ENCODE measurements around the gene SEPTIN10.

Gene SEPTIN10

DNA sequence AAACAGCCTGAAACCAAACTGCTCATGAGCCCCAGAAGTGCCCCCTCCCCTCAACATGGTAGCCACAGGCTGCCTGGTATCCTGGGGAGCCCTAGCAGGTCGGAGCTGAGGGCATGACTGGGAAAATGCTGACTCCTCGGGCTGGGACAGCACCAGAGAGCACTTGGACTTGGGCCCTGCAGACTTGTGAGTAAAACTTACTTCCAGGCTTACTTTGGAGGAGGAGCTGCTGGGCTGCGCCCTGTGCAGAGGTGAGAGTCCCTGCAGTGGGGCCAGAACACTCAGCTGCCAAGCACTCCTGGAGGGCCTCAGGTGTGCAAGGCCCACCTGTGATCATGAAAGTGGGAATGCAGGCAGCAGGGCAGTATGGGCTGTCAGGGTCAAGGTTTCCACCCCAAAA is 119.4 kb downstream of the SEPTIN10 start:
- DNase-seq, result no peak

DNA sequence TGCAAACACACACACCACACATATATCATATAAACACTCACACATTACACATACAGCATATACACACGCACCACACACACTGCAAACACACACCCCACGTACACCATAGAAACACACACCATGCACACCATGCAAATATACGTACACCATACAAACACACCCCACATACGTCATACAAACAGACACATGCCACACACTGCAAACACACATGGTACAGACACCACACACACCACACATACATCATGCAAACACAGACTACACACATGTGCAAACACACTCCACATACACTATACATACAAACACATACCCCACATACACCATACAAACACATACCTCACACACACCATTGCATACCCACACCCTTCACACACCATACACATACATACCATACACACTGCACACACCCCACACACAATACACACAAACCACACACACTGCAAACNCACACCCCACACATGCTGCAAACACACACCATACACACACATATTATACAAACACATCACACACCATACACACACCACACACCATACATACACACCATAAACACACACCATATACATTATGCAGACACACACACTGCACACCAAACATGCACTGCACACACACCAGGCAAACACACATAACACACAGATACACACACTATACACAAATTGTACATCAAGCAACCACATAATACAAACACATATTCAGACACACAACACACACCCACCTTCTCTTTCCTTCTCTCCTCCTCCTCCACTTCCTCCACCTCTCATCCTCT is 120.4 kb downstream of the SEPTIN10 start:
- DNase-seq, result no peak
